ENCODE measurements around the gene ADGB. TPM values are rescaled to one million over a fixed set of nuclear protein-coding genes. Genes with fewer than 3 reads are reported as not detected.

The ADGB gene
- total and polyA plus RNA-seq, 2 of the 13 experiments (the other 11 are each of a cell fraction or from before 2014, with no cell fraction given): not detected

- TF ChIP-seq PAXIP1 (CRISPR knock-in tag; conservative IDR thresholded peaks at IDR 0.05) (no peak), IRF9 (CRISPR knock-in tag; IDR thresholded peaks at IDR 0.05; ENCODE audit: borderline replicate concordance) (no peak), ETV6 (CRISPR knock-in tag; conservative IDR thresholded peaks at IDR 0.05) (peak; percentile 69; the same call in 1 of the 2 replicates), KLF9 (CRISPR knock-in tag; IDR thresholded peaks at IDR 0.05; ENCODE audit: low read depth) (no peak), THAP8 (CRISPR knock-in tag; IDR thresholded peaks at IDR 0.05; ENCODE audit: borderline replicate concordance) (no peak; the same call in 1 of the 2 replicates), ZNF431 (CRISPR knock-in tag; IDR thresholded peaks at IDR 0.05; ENCODE audit: borderline replicate concordance, low read depth) (no peak; the same call in 1 of the 2 replicates), ERF (CRISPR knock-in tag; IDR thresholded peaks at IDR 0.05) (peak; percentile 84), ZNF441 (CRISPR knock-in tag; IDR thresholded peaks at IDR 0.05; ENCODE audit: borderline replicate concordance) (peak; percentile 37; the same call in 1 of the 2 replicates), ZNF768 (CRISPR knock-in tag; IDR thresholded peaks at IDR 0.05) (peak; percentile 78; the same call in 1 of the 2 replicates), POGZ (CRISPR knock-in tag; IDR thresholded peaks at IDR 0.05) (peak; percentile 91), KLF13 (CRISPR knock-in tag; IDR thresholded peaks at IDR 0.05) (no peak), ZNF878 (CRISPR knock-in tag; IDR thresholded peaks at IDR 0.05) (peak; percentile 57), KMT2B (CRISPR knock-in tag; IDR thresholded peaks at IDR 0.05) (peak; percentile 60; the same call in 1 of the 2 replicates), ZNF674 (CRISPR knock-in tag; IDR thresholded peaks at IDR 0.05; ENCODE audit: low read depth) (no peak), CENPX (CRISPR knock-in tag; IDR thresholded peaks at IDR 0.05) (no peak), CSRNP1 (CRISPR knock-in tag; IDR thresholded peaks at IDR 0.05) (peak; percentile 74), MED8 (CRISPR knock-in tag; IDR thresholded peaks at IDR 0.05; ENCODE audit: insufficient replicate concordance) (no peak), MAZ (IDR thresholded peaks at IDR 0.05; ENCODE audit: borderline replicate concordance, low read depth, low read length) (no peak), MAZ (CRISPR knock-in tag; IDR thresholded peaks at IDR 0.05; ENCODE audit: low read depth) (peak; percentile 73), ZNF101 (CRISPR knock-in tag; IDR thresholded peaks at IDR 0.05; ENCODE audit: borderline replicate concordance, low read depth) (no peak), TGIF2 (CRISPR knock-in tag; IDR thresholded peaks at IDR 0.05) (0 out of 2 replicates have a peak, but pooled peaks have one; percentile 31), KAT7 (CRISPR knock-in tag; IDR thresholded peaks at IDR 0.05; ENCODE audit: borderline replicate concordance) (0 out of 2 replicates have a peak, but pooled peaks have one; percentile 67)
Observed at GRCh38 chr6:146857180-146857979, 258.6 kb downstream of the ADGB start (continued).

Data from HepG2 (cell line).